Neural cell (in vitro differentiated cells): Measurements from ENCODE around the gene FGFR4.

Source experiments
- EP300 ChIP-seq: fragments of 450-650 bp; conservative IDR thresholded peaks from 2 replicates; pipeline ENCODE4 v1.6.1; 2014; ENCODE audit warnings: antibody characterized with exemption, mild to moderate bottlenecking, moderate library complexity; ENCODE audit not compliant: poor library complexity, severe bottlenecking
- EZH2 ChIP-seq: fragments of 200-600, 300-800 bp; shearing (Covaris generic), sonication (generic); IDR thresholded peaks from 2 replicates; pipeline ENCODE4 v1.6.1; 2014; ENCODE audit warnings: antibody characterized with exemption, low read length, borderline replicate concordance, mild to moderate bottlenecking; ENCODE audit not compliant: insufficient read depth, poor library complexity, severe bottlenecking
- POLR2AphosphoS5 ChIP-seq: IDR thresholded peaks from 2 replicates; pipeline ENCODE4 v1.6.1; 2012
- RAD21 ChIP-seq: fragments of 450-650 bp; conservative IDR thresholded peaks from 2 replicates; pipeline ENCODE4 v1.6.1; 2014; ENCODE audit warnings: antibody characterized with exemption, mild to moderate bottlenecking, moderate library complexity
- REST ChIP-seq: IDR thresholded peaks from 2 replicates; pipeline ENCODE4 v1.6.1; 2012; ENCODE audit warnings: borderline replicate concordance
- SMC3 ChIP-seq: fragments of 450-650 bp; conservative IDR thresholded peaks from 2 replicates; pipeline ENCODE4 v1.6.1; 2014; ENCODE audit warnings: antibody characterized with exemption, mild to moderate bottlenecking, moderate library complexity; ENCODE audit not compliant: poor library complexity
- TAF1 ChIP-seq: IDR thresholded peaks from 2 replicates; pipeline ENCODE4 v1.6.1; 2012; ENCODE audit warnings: low read depth
- TF ChIP-seq, protein P1 (sequence below): fragments of 450-650 bp; IDR thresholded peaks from 2 replicates; pipeline ENCODE4 v1.5.1; 2014; ENCODE audit warnings: antibody characterized with exemption, mild to moderate bottlenecking, moderate library complexity; ENCODE audit not compliant: poor library complexity, severe bottlenecking

- TF ChIP-seq EZH2 (no peak), RAD21 (no peak), REST (no peak), EP300 (no peak), POLR2AphosphoS5 (no peak), SMC3 (no peak), TAF1 (no peak)
- TF ChIP-seq, protein P1, sequence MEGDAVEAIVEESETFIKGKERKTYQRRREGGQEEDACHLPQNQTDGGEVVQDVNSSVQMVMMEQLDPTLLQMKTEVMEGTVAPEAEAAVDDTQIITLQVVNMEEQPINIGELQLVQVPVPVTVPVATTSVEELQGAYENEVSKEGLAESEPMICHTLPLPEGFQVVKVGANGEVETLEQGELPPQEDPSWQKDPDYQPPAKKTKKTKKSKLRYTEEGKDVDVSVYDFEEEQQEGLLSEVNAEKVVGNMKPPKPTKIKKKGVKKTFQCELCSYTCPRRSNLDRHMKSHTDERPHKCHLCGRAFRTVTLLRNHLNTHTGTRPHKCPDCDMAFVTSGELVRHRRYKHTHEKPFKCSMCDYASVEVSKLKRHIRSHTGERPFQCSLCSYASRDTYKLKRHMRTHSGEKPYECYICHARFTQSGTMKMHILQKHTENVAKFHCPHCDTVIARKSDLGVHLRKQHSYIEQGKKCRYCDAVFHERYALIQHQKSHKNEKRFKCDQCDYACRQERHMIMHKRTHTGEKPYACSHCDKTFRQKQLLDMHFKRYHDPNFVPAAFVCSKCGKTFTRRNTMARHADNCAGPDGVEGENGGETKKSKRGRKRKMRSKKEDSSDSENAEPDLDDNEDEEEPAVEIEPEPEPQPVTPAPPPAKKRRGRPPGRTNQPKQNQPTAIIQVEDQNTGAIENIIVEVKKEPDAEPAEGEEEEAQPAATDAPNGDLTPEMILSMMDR = no peak
These were observed 43.7 kb downstream of the FGFR4 start for GRCh38 chr5:177130211-177131018.
